ENCODE measurements around the gene GPR37L1. TPM values are rescaled to one million over a fixed set of nuclear protein-coding genes. Genes with fewer than 3 reads are reported as not detected.

The GPR37L1 gene, protein sequence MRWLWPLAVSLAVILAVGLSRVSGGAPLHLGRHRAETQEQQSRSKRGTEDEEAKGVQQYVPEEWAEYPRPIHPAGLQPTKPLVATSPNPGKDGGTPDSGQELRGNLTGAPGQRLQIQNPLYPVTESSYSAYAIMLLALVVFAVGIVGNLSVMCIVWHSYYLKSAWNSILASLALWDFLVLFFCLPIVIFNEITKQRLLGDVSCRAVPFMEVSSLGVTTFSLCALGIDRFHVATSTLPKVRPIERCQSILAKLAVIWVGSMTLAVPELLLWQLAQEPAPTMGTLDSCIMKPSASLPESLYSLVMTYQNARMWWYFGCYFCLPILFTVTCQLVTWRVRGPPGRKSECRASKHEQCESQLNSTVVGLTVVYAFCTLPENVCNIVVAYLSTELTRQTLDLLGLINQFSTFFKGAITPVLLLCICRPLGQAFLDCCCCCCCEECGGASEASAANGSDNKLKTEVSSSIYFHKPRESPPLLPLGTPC
- total RNA-seq (2013; cell fraction: nucleolus; rRNA removed): not detected in 2 replicates
- total RNA-seq (2014; rRNA removed): under 0.01 TPM in 1 of 2 replicates, not detected in the other
- total RNA-seq (2014; rRNA removed; fragmentation: Illumina TruSeq; extraction: Trizol): not detected in 2 replicates
- not detected in 2 replicates for total RNA-seq (2021)
- polyA plus RNA-seq (2011; ENCODE audit: low read depth): 0.05 TPM
- not detected in 2 replicates for polyA plus RNA-seq (2011; rRNA removed)
- polyA plus RNA-seq (2011; cell fraction: cytosol; rRNA removed): 0.02 TPM in 1 of 2 replicates, not detected in the other
- not detected in 2 replicates for polyA plus RNA-seq (2011; cell fraction: nucleus; rRNA removed)
- polyA plus RNA-seq (2012): 0.06 and 0.14 TPM in 2 replicates
- polyA plus RNA-seq (2014; fragmentation: Illumina TruSeq; extraction: Trizol): not detected in 2 replicates
- under 1 TPM; under 0.01 to 0.02 TPM for polyA plus RNA-seq (2014; fragmentation: Nextera tagmentation; extraction: Ambion mirVana)
- polyA plus RNA-seq (2014; rRNA removed): 0.01 TPM in 1 of 2 replicates, not detected in the other
- under 1 TPM; 0.03 to 0.08 TPM for polyA plus RNA-seq (2016; fragmentation: Nextera tagmentation; extraction: Ambion mirVana)
- polyA minus RNA-seq (2011; rRNA and poly(A)+ RNA removed): not detected in 2 replicates
- not detected in 2 replicates for polyA minus RNA-seq (2011; cell fraction: cytosol; rRNA and poly(A)+ RNA removed)
- not detected in 2 replicates for polyA minus RNA-seq (2011; cell fraction: nucleus; rRNA and poly(A)+ RNA removed)
- Bru-seq, nascent RNA: not detected
- not detected for BruChase-seq, experiment 1, labeled RNA remaining after a 6-hour chase
- BruChase-seq, experiment 2, labeled RNA remaining after a 2-hour chase: not detected
- long read RNA-seq, experiment 1: 0 reads
- long read RNA-seq, experiment 2: 0 reads

DNA sequence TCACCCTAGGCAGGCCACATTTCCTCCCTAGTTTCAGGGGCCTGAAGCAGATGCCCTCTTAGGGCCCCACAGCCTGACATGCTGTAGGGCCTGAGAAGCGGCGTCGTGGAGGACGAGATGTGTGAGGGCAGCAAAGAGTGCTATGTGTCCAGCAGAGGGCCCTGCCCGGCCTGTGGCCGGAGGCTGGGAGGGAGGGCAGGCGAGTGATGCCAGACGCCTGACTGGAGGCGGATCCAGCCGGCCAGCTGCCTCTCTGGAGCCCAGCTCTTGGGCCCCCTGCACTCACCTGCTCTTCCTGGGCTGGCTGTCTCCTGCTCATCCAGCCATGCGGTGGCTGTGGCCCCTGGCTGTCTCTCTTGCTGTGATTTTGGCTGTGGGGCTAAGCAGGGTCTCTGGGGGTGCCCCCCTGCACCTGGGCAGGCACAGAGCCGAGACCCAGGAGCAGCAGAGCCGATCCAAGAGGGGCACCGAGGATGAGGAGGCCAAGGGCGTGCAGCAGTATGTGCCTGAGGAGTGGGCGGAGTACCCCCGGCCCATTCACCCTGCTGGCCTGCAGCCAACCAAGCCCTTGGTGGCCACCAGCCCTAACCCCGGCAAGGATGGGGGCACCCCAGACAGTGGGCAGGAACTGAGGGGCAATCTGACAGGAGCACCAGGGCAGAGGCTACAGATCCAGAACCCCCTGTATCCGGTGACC is at the start of gene GPR37L1:
Gene GPR37L1 (plus strand): TSS at position 279 of the 697 bp plus-strand sequence. CDS start 47 bp downstream, at position 326.
- intact Hi-C loops (cut with micrococcal nuclease; ENCODE audit: unreplicated experiment) (no loop called here), in situ Hi-C loops (cut with MboI) (loop anchor here (5.0 kb wide), 2 partner anchors 110 to 230 kb away; partner anchors contain the start of gene ELF3)
- Histone ChIP-seq H3K79me2 (ENCODE audit: control insufficient read depth, insufficient read depth, low read length) (no peaks in the 10 kb centered on the region), H4K20me1 (ENCODE audit: control insufficient read depth, insufficient read depth) (no peaks in the 10 kb centered on the region), H3K4me3 (no peak within 1 kb of the TSS), H3K4me1 (ENCODE audit: control insufficient read depth, insufficient read depth, low read length) (no peaks in the 10 kb centered on the region), H3K27me3 (replicated peaks in 1 of 2; ENCODE audit: control insufficient read depth in 2 of 2, insufficient read depth in 2 of 2, low read length in 1 of 2) (peaks cover 0 to 2% of the 10 kb centered on the region in 2 experiments), H3K9me3 (replicated peaks; ENCODE audit: control insufficient read depth, insufficient read depth, low read length) (no peaks in the 10 kb centered on the region), H3K9ac (ENCODE audit: control insufficient read depth, insufficient read depth, low read length) (no peak within 1 kb of the TSS), H3K4me2 (ENCODE audit: control insufficient read depth, insufficient read depth) (no peak within 1 kb of the TSS), H3K27ac (ENCODE audit: control insufficient read depth, insufficient read depth) (no peak within 1 kb of the TSS), H3K36me3 (ENCODE audit: control insufficient read depth in 2 of 2, insufficient read depth in 2 of 2, low read length in 1 of 2) (no peaks in the 10 kb centered on the region), H2AFZ (ENCODE audit: control insufficient read depth, low read depth, low read length) (no peak within 1 kb of the TSS)
- FAIRE-seq (no peak), ATAC-seq (no peak), DNase-seq (ENCODE audit: low read depth, low spot score) (no peak)
- BruUV-seq (replicated peaks): no TSS peak
- 35% methylated on average over 19 of the region's 19 CpGs for WGBS (ENCODE audit: insufficient coverage, insufficient replicate concordance, low lambda C conversion rate, missing lambda C conversion rate)
- ChIA-PET RAD21 (ENCODE audit: unreplicated experiment) (interaction anchor here (1.1 kb wide), 1 partner anchor 36 kb away, joined by 3 read pairs; no protein-coding TSS in a partner anchor), SMC1A (ENCODE audit: uncharacterized antibody, unreplicated experiment) (no interaction called here), POLR2A (no interaction called here), CTCF (interaction anchor here (0.7 to 9.3 kb wide), 5 partner anchors 9 to 157 kb away, joined by 3 to 119 read pairs (median 4); no protein-coding TSS in a partner anchor)
- no peak for TF ChIP-seq SIN3A (IDR thresholded peaks at IDR 0.05; ENCODE audit: low read depth, low read length)
- TF ChIP-seq TBL1XR1 (IDR thresholded peaks at IDR 0.05; ENCODE audit: low read depth, low read length): no peak
- TF ChIP-seq IKZF1 (conservative IDR thresholded peaks at IDR 0.05): no peak
